ENCODE data around the gene RPTOR. TPM values are rescaled to one million over a fixed set of nuclear protein-coding genes. Genes with fewer than 3 reads are reported as not detected.

RPTOR gene
- total and polyA plus RNA-seq, 4 donors: 12.4 to 46.1 (median 29.7) TPM

- no peaks in the 10 kb centered on the region for H3K36me3 ChIP-seq (ENCODE audit: control insufficient read depth in 4 of 4, insufficient read depth in 4 of 4, low read length in 4 of 4)
- H3K4me3 ChIP-seq: no peak overlapping the region
- 88 to 93% methylated on average over 3 of the region's 3 CpGs for WGBS, 2 donors
- no peak overlapping the region for H3K9ac ChIP-seq (ENCODE audit: insufficient read depth in 1 of 2, low read length in 2 of 2)
- DNase-seq: no peak
- peaks cover 0 to 13% (median 0%) of the 10 kb centered on the region in 3 donors for H3K27me3 ChIP-seq (ENCODE audit: control insufficient read depth in 3 of 3, insufficient read depth in 3 of 3, low read length in 2 of 3)
- H3K9me3 ChIP-seq (ENCODE audit: control insufficient read depth in 4 of 4, insufficient read depth in 3 of 4, low read length in 3 of 4): no peaks in the 10 kb centered on the region
- no peak for ATAC-seq (ENCODE audit: insufficient read depth, low FRiP score)
- no peaks in the 10 kb centered on the region for H3K4me1 ChIP-seq (ENCODE audit: control insufficient read depth in 5 of 5, insufficient read depth in 5 of 5, low read length in 5 of 5)
- TF ChIP-seq CTCF (IDR thresholded peaks at IDR 0.05; ENCODE audit: control extremely low read depth, extremely low read depth): no peak
- H3K27ac ChIP-seq (ENCODE audit: low read depth in 1 of 2, low read length in 1 of 2): no peak overlapping the region
These were observed 36.7 kb upstream of the RPTOR start for GRCh38 chr17:80507965-80508364.

- peaks cover 0 to 7% (median 0%) of the 10 kb centered on the region in 3 donors for H3K27me3 ChIP-seq (ENCODE audit: control insufficient read depth in 3 of 3, insufficient read depth in 3 of 3, low read length in 2 of 3)
- H3K4me3 ChIP-seq: no peak overlapping the region
- H3K4me1 ChIP-seq (ENCODE audit: control insufficient read depth in 5 of 5, insufficient read depth in 5 of 5, low read length in 5 of 5): no peaks in the 10 kb centered on the region
- DNase-seq (no peak), ATAC-seq (ENCODE audit: insufficient read depth, low FRiP score) (no peak)
- H3K36me3 ChIP-seq (ENCODE audit: control insufficient read depth in 4 of 4, insufficient read depth in 4 of 4, low read length in 4 of 4): no peaks in the 10 kb centered on the region
- TF ChIP-seq CTCF (IDR thresholded peaks at IDR 0.05; ENCODE audit: control extremely low read depth, extremely low read depth): no peak
- no peak overlapping the region for H3K9ac ChIP-seq (ENCODE audit: insufficient read depth in 1 of 2, low read length in 2 of 2)
- WGBS, 2 donors: 78 to 80% methylated on average over 8 of the region's 8 CpGs
- no peaks in the 10 kb centered on the region for H3K9me3 ChIP-seq (ENCODE audit: control insufficient read depth in 4 of 4, insufficient read depth in 3 of 4, low read length in 3 of 4)
- no peak overlapping the region for H3K27ac ChIP-seq (ENCODE audit: low read depth in 1 of 2, low read length in 1 of 2)
These were observed 35.3 kb upstream of the RPTOR start for GRCh38 chr17:80509311-80509710.

GRCh38 chr17:80510132-80510531 is 34.5 kb upstream of the RPTOR start:
- H3K9me3 ChIP-seq (ENCODE audit: control insufficient read depth in 4 of 4, insufficient read depth in 3 of 4, low read length in 3 of 4): no peaks in the 10 kb centered on the region
- H3K9ac ChIP-seq (ENCODE audit: insufficient read depth in 1 of 2, low read length in 2 of 2): no peak overlapping the region
- peaks cover 0 to 6% (median 0%) of the 10 kb centered on the region in 3 donors for H3K27me3 ChIP-seq (ENCODE audit: control insufficient read depth in 3 of 3, insufficient read depth in 3 of 3, low read length in 2 of 3)
- 82 to 86% methylated on average over 14 of the region's 14 CpGs for WGBS, 2 donors
- TF ChIP-seq CTCF (IDR thresholded peaks at IDR 0.05; ENCODE audit: control extremely low read depth, extremely low read depth): no peak
- H3K27ac ChIP-seq (ENCODE audit: low read depth in 1 of 2, low read length in 1 of 2): no peak overlapping the region
- H3K36me3 ChIP-seq (ENCODE audit: control insufficient read depth in 4 of 4, insufficient read depth in 4 of 4, low read length in 4 of 4): no peaks in the 10 kb centered on the region
- DNase-seq (no peak), ATAC-seq (ENCODE audit: insufficient read depth, low FRiP score) (no peak)
- H3K4me3 ChIP-seq: no peak overlapping the region
- no peaks in the 10 kb centered on the region for H3K4me1 ChIP-seq (ENCODE audit: control insufficient read depth in 5 of 5, insufficient read depth in 5 of 5, low read length in 5 of 5)

GRCh38 chr17:80510772-80511171 is 33.9 kb upstream of the RPTOR start:
- no peaks in the 10 kb centered on the region for H3K36me3 ChIP-seq (ENCODE audit: control insufficient read depth in 4 of 4, insufficient read depth in 4 of 4, low read length in 4 of 4)
- 73 to 79% methylated on average over 9 of the region's 9 CpGs for WGBS, 2 donors
- H3K4me1 ChIP-seq (ENCODE audit: control insufficient read depth in 5 of 5, insufficient read depth in 5 of 5, low read length in 5 of 5): no peaks in the 10 kb centered on the region
- H3K27me3 ChIP-seq (ENCODE audit: control insufficient read depth in 3 of 3, insufficient read depth in 3 of 3, low read length in 2 of 3): peaks cover 0 to 6% (median 0%) of the 10 kb centered on the region in 3 donors
- ATAC-seq (ENCODE audit: insufficient read depth, low FRiP score) (no peak), DNase-seq (no peak)
- H3K27ac ChIP-seq (ENCODE audit: low read depth in 1 of 2, low read length in 1 of 2): no peak overlapping the region
- no peak overlapping the region for H3K9ac ChIP-seq (ENCODE audit: insufficient read depth in 1 of 2, low read length in 2 of 2)
- no peak for TF ChIP-seq CTCF (IDR thresholded peaks at IDR 0.05; ENCODE audit: control extremely low read depth, extremely low read depth)
- no peak overlapping the region for H3K4me3 ChIP-seq
- H3K9me3 ChIP-seq (ENCODE audit: control insufficient read depth in 4 of 4, insufficient read depth in 3 of 4, low read length in 3 of 4): no peaks in the 10 kb centered on the region

All from lung (tissue), 12 donors.